ENCODE data around the gene EHD1. TPM values are rescaled to one million over a fixed set of nuclear protein-coding genes. Genes with fewer than 3 reads are reported as not detected.

The EHD1 gene
- polyA plus RNA-seq, 4 donors, result 31.3 to 94.0 (median 34.5) TPM

GRCh38 chr11:64833198-64833502, 45.3 kb downstream of the EHD1 start:
- Histone ChIP-seq H3K27me3 (ENCODE audit: control insufficient read depth in 3 of 3, insufficient read depth in 3 of 3, low read length in 3 of 3) (no peaks in the 10 kb centered on the region), H3K4me1 (ENCODE audit: control insufficient read depth in 3 of 3, insufficient read depth in 2 of 3, low read depth in 1 of 3, low read length in 2 of 3) (no peaks in the 10 kb centered on the region), H3K9me3 (ENCODE audit: control insufficient read depth in 2 of 2, insufficient read depth in 1 of 2, low read depth in 1 of 2, low read length in 1 of 2) (no peaks in the 10 kb centered on the region), H3K27ac (ENCODE audit: low read depth in 1 of 3, low read length in 2 of 3) (no peak overlapping the region), H3K4me3 (ENCODE audit: low read depth in 1 of 3, low read length in 3 of 3) (no peak overlapping the region), H3K36me3 (ENCODE audit: control insufficient read depth in 3 of 3, insufficient read depth in 2 of 3, low read depth in 1 of 3, low read length in 3 of 3) (peaks cover 0 to 92% (median 27%) of the 10 kb centered on the region in 3 donors)
- WGBS, 3 donors, result 92 to 96% (median 95%) methylated on average over 12 of the region's 12 CpGs
- FAIRE-seq (no peak), DNase-seq (no peak)

GRCh38 chr11:64832467-64833197, 45.8 kb downstream of the EHD1 start:
- H3K9me3 ChIP-seq (ENCODE audit: control insufficient read depth in 2 of 2, insufficient read depth in 1 of 2, low read depth in 1 of 2, low read length in 1 of 2), result no peaks in the 10 kb centered on the region
- H3K36me3 ChIP-seq (ENCODE audit: control insufficient read depth in 3 of 3, insufficient read depth in 2 of 3, low read depth in 1 of 3, low read length in 3 of 3), result peaks cover 0 to 92% (median 27%) of the 10 kb centered on the region in 3 donors
- H3K27me3 ChIP-seq (ENCODE audit: control insufficient read depth in 3 of 3, insufficient read depth in 3 of 3, low read length in 3 of 3), result no peaks in the 10 kb centered on the region
- 92 to 96% (median 95%) methylated on average over 20 to 21 of the region's 21 CpGs for WGBS, 3 donors
- no peaks in the 10 kb centered on the region for H3K4me1 ChIP-seq (ENCODE audit: control insufficient read depth in 3 of 3, insufficient read depth in 2 of 3, low read depth in 1 of 3, low read length in 2 of 3)
- DNase-seq, result no peak
- H3K27ac ChIP-seq (ENCODE audit: low read depth in 1 of 3, low read length in 2 of 3), result no peak overlapping the region
- H3K4me3 ChIP-seq (ENCODE audit: low read depth in 1 of 3, low read length in 3 of 3), result no peak overlapping the region
- no peak for FAIRE-seq

- 89 to 94% (median 93%) methylated on average over 22 to 24 of the region's 24 CpGs for WGBS, 3 donors
- Histone ChIP-seq H3K27me3 (ENCODE audit: control insufficient read depth in 3 of 3, insufficient read depth in 3 of 3, low read length in 3 of 3) (no peaks in the 10 kb centered on the region), H3K27ac (ENCODE audit: low read depth in 1 of 3, low read length in 2 of 3) (no peak overlapping the region), H3K9me3 (ENCODE audit: control insufficient read depth in 2 of 2, insufficient read depth in 1 of 2, low read depth in 1 of 2, low read length in 1 of 2) (no peaks in the 10 kb centered on the region), H3K4me3 (ENCODE audit: low read depth in 1 of 3, low read length in 3 of 3) (no peak overlapping the region), H3K36me3 (ENCODE audit: control insufficient read depth in 3 of 3, insufficient read depth in 2 of 3, low read depth in 1 of 3, low read length in 3 of 3) (peaks cover 0 to 93% (median 35%) of the 10 kb centered on the region in 3 donors), H3K4me1 (ENCODE audit: control insufficient read depth in 3 of 3, insufficient read depth in 2 of 3, low read depth in 1 of 3, low read length in 2 of 3) (no peaks in the 10 kb centered on the region)
- FAIRE-seq (no peak), DNase-seq (no peak)
These were observed 47.0 kb downstream of the EHD1 start for GRCh38 chr11:64831411-64831891.

- no peak overlapping the region for H3K27ac ChIP-seq (ENCODE audit: low read depth in 1 of 3, low read length in 2 of 3)
- 89 to 91% (median 91%) methylated on average over 36 to 43 of the region's 43 CpGs for WGBS, 3 donors
- H3K36me3 ChIP-seq (ENCODE audit: control insufficient read depth in 3 of 3, insufficient read depth in 2 of 3, low read depth in 1 of 3, low read length in 3 of 3), result peaks cover 2 to 90% (median 33%) of the 10 kb centered on the region in 3 donors
- no peaks in the 10 kb centered on the region for H3K9me3 ChIP-seq (ENCODE audit: control insufficient read depth in 2 of 2, insufficient read depth in 1 of 2, low read depth in 1 of 2, low read length in 1 of 2)
- FAIRE-seq, result no peak
- no peak for DNase-seq
- H3K27me3 ChIP-seq (ENCODE audit: control insufficient read depth in 3 of 3, insufficient read depth in 3 of 3, low read length in 3 of 3), result no peaks in the 10 kb centered on the region
- no peak overlapping the region for H3K4me3 ChIP-seq (ENCODE audit: low read depth in 1 of 3, low read length in 3 of 3)
- no peaks in the 10 kb centered on the region for H3K4me1 ChIP-seq (ENCODE audit: control insufficient read depth in 3 of 3, insufficient read depth in 2 of 3, low read depth in 1 of 3, low read length in 2 of 3)
These were observed 48.7 kb downstream of the EHD1 start for GRCh38 chr11:64829536-64830251.

- FAIRE-seq (no peak), DNase-seq (no peak)
- WGBS, 3 donors, result 93 to 97% (median 95%) methylated on average over 19 to 22 of the region's 22 CpGs
- no peaks in the 10 kb centered on the region for H3K4me1 ChIP-seq (ENCODE audit: control insufficient read depth in 3 of 3, insufficient read depth in 2 of 3, low read depth in 1 of 3, low read length in 2 of 3)
- H3K27me3 ChIP-seq (ENCODE audit: control insufficient read depth in 3 of 3, insufficient read depth in 3 of 3, low read length in 3 of 3), result no peaks in the 10 kb centered on the region
- no peak overlapping the region for H3K27ac ChIP-seq (ENCODE audit: low read depth in 1 of 3, low read length in 2 of 3)
- peaks cover 2 to 78% (median 18%) of the 10 kb centered on the region in 3 donors for H3K36me3 ChIP-seq (ENCODE audit: control insufficient read depth in 3 of 3, insufficient read depth in 2 of 3, low read depth in 1 of 3, low read length in 3 of 3)
- H3K4me3 ChIP-seq (ENCODE audit: low read depth in 1 of 3, low read length in 3 of 3), result no peak overlapping the region
- H3K9me3 ChIP-seq (ENCODE audit: control insufficient read depth in 2 of 2, insufficient read depth in 1 of 2, low read depth in 1 of 2, low read length in 1 of 2), result no peaks in the 10 kb centered on the region
These were observed 51.0 kb downstream of the EHD1 start for GRCh38 chr11:64827451-64827839.

GRCh38 chr11:64826578-64827450, 51.6 kb downstream of the EHD1 start:
- peaks cover 2 to 71% (median 15%) of the 10 kb centered on the region in 3 donors for H3K36me3 ChIP-seq (ENCODE audit: control insufficient read depth in 3 of 3, insufficient read depth in 2 of 3, low read depth in 1 of 3, low read length in 3 of 3)
- WGBS, 3 donors, result 91 to 96% (median 94%) methylated on average over 51 to 52 of the region's 52 CpGs
- H3K9me3 ChIP-seq (ENCODE audit: control insufficient read depth in 2 of 2, insufficient read depth in 1 of 2, low read depth in 1 of 2, low read length in 1 of 2), result no peaks in the 10 kb centered on the region
- H3K27ac ChIP-seq (ENCODE audit: low read depth in 1 of 3, low read length in 2 of 3), result no peak overlapping the region
- DNase-seq (no peak), FAIRE-seq (no peak)
- no peaks in the 10 kb centered on the region for H3K4me1 ChIP-seq (ENCODE audit: control insufficient read depth in 3 of 3, insufficient read depth in 2 of 3, low read depth in 1 of 3, low read length in 2 of 3)
- no peak overlapping the region for H3K4me3 ChIP-seq (ENCODE audit: low read depth in 1 of 3, low read length in 3 of 3)
- H3K27me3 ChIP-seq (ENCODE audit: control insufficient read depth in 3 of 3, insufficient read depth in 3 of 3, low read length in 3 of 3), result no peaks in the 10 kb centered on the region

GRCh38 chr11:64826062-64826461, 52.4 kb downstream of the EHD1 start:
- Histone ChIP-seq H3K4me3 (ENCODE audit: low read depth in 1 of 3, low read length in 3 of 3) (no peak overlapping the region), H3K27ac (ENCODE audit: low read depth in 1 of 3, low read length in 2 of 3) (no peak overlapping the region), H3K36me3 (ENCODE audit: control insufficient read depth in 3 of 3, insufficient read depth in 2 of 3, low read depth in 1 of 3, low read length in 3 of 3) (peaks cover 2 to 64% (median 13%) of the 10 kb centered on the region in 3 donors), H3K9me3 (ENCODE audit: control insufficient read depth in 2 of 2, insufficient read depth in 1 of 2, low read depth in 1 of 2, low read length in 1 of 2) (no peaks in the 10 kb centered on the region), H3K4me1 (ENCODE audit: control insufficient read depth in 3 of 3, insufficient read depth in 2 of 3, low read depth in 1 of 3, low read length in 2 of 3) (no peaks in the 10 kb centered on the region), H3K27me3 (ENCODE audit: control insufficient read depth in 3 of 3, insufficient read depth in 3 of 3, low read length in 3 of 3) (no peaks in the 10 kb centered on the region)
- 84 to 96% (median 91%) methylated on average over 7 of the region's 7 CpGs for WGBS, 3 donors
- FAIRE-seq (no peak), DNase-seq (no peak)

- Histone ChIP-seq H3K4me3 (ENCODE audit: low read depth in 1 of 3, low read length in 3 of 3) (no peak overlapping the region), H3K27ac (ENCODE audit: low read depth in 1 of 3, low read length in 2 of 3) (no peak overlapping the region), H3K36me3 (ENCODE audit: control insufficient read depth in 3 of 3, insufficient read depth in 2 of 3, low read depth in 1 of 3, low read length in 3 of 3) (peaks cover 2 to 43% (median 13%) of the 10 kb centered on the region in 3 donors), H3K27me3 (ENCODE audit: control insufficient read depth in 3 of 3, insufficient read depth in 3 of 3, low read length in 3 of 3) (no peaks in the 10 kb centered on the region), H3K9me3 (ENCODE audit: control insufficient read depth in 2 of 2, insufficient read depth in 1 of 2, low read depth in 1 of 2, low read length in 1 of 2) (no peaks in the 10 kb centered on the region), H3K4me1 (ENCODE audit: control insufficient read depth in 3 of 3, insufficient read depth in 2 of 3, low read depth in 1 of 3, low read length in 2 of 3) (no peaks in the 10 kb centered on the region)
- DNase-seq (no peak), FAIRE-seq (no peak)
- WGBS, 3 donors, result 77 to 81% (median 80%) methylated on average over 11 of the region's 11 CpGs
These were observed 54.8 kb downstream of the EHD1 start for GRCh38 chr11:64823568-64824119.
